ENCODE measurements around the gene ATG9A. TPM values are rescaled to one million over a fixed set of nuclear protein-coding genes. Genes with fewer than 3 reads are reported as not detected.

ATG9A gene
- polyA plus RNA-seq, 3 donors = 24.7 to 55.2 (median 26.3) TPM

GRCh38 chr2:219199470-219200211 is 29.8 kb downstream of the ATG9A start:
- Mint-ChIP-seq H3K4me1 (no peaks in the 10 kb centered on the region), H3K4me3 (no peak overlapping the region), H3K27ac (no peak overlapping the region), H3K9me3 (peaks cover 2 to 6% (median 4%) of the 10 kb centered on the region in 7 donors), H3K36me3 (peaks cover 0 to 2% of the 10 kb centered on the region in 2 donors), H3K27me3 (ENCODE audit: low read depth in 3 of 3) (peaks cover 3 to 19% (median 16%) of the 10 kb centered on the region in 3 donors)
- H3K4me3 ChIP-seq (replicated peaks in 1 of 3; ENCODE audit: low read depth in 2 of 3, low read length in 3 of 3) = no peak overlapping the region
- 96% methylated on average over 2 of the region's 12 CpGs for WGBS (ENCODE audit: insufficient coverage)
- no peaks in the 10 kb centered on the region for H3K36me3 ChIP-seq (replicated peaks in 1 of 2; ENCODE audit: control insufficient read depth in 1 of 2, insufficient read depth in 2 of 2, low read length in 2 of 2)
- DNase-seq = no peak
- TF ChIP-seq CTCF (IDR thresholded peaks at IDR 0.05) = no peak
- H2AFZ ChIP-seq (ENCODE audit: insufficient read depth, low read depth, low read length, poor library complexity, severe bottlenecking) = no peak overlapping the region
- H3K27me3 ChIP-seq (ENCODE audit: control insufficient read depth in 2 of 2, insufficient read depth in 2 of 2, low read length in 2 of 2) = no peaks in the 10 kb centered on the region
- H3K9ac ChIP-seq (ENCODE audit: insufficient read depth, low read length, poor library complexity, severe bottlenecking) = no peak overlapping the region
- no peaks in the 10 kb centered on the region for H4K20me1 ChIP-seq (ENCODE audit: insufficient read depth, low read length)
- no peak overlapping the region for H3K27ac ChIP-seq (ENCODE audit: low read depth in 1 of 2, low read length in 2 of 2)
- no peaks in the 10 kb centered on the region for H3K4me1 ChIP-seq (ENCODE audit: control insufficient read depth in 1 of 2, insufficient read depth in 2 of 2, low read length in 2 of 2)
- no peak overlapping the region for H3K4me2 ChIP-seq (replicated peaks; ENCODE audit: extremely low read depth, low read length, poor library complexity, severe bottlenecking)
- peaks cover 0 to 4% of the 10 kb centered on the region in 2 donors for H3K9me3 ChIP-seq (replicated peaks in 1 of 2; ENCODE audit: control insufficient read depth in 1 of 2, insufficient read depth in 1 of 2, low read length in 2 of 2)
- intact Hi-C loops (cut with micrococcal nuclease) = no loop called here
- no peaks in the 10 kb centered on the region for H3K79me2 ChIP-seq (ENCODE audit: insufficient read depth, low read length)

GRCh38 chr2:219198974-219199373 is 30.5 kb downstream of the ATG9A start:
- H3K27ac Mint-ChIP-seq = peak overlapping the region in 1 of 7 donors; percentile 31

More at GRCh38 chr2:219198974-219199373, 30.5 kb downstream of the ATG9A start:
- Mint-ChIP-seq H3K4me3 (no peak overlapping the region), H3K4me1 (no peaks in the 10 kb centered on the region), H3K36me3 (no peaks in the 10 kb centered on the region), H3K9me3 (peaks cover 0 to 3% (median 0%) of the 10 kb centered on the region in 7 donors), H3K27me3 (ENCODE audit: low read depth in 3 of 3) (peaks cover 3 to 19% (median 16%) of the 10 kb centered on the region in 3 donors)
- no peaks in the 10 kb centered on the region for H3K9me3 ChIP-seq (replicated peaks in 1 of 2; ENCODE audit: control insufficient read depth in 1 of 2, insufficient read depth in 1 of 2, low read length in 2 of 2)
- no peaks in the 10 kb centered on the region for H3K4me1 ChIP-seq (ENCODE audit: control insufficient read depth in 1 of 2, insufficient read depth in 2 of 2, low read length in 2 of 2)
- no peaks in the 10 kb centered on the region for H3K79me2 ChIP-seq (ENCODE audit: insufficient read depth, low read length)
- H3K27ac ChIP-seq (ENCODE audit: low read depth in 1 of 2, low read length in 2 of 2) = no peak overlapping the region
- no peak for DNase-seq
- no peaks in the 10 kb centered on the region for H4K20me1 ChIP-seq (ENCODE audit: insufficient read depth, low read length)
- no peaks in the 10 kb centered on the region for H3K27me3 ChIP-seq (ENCODE audit: control insufficient read depth in 2 of 2, insufficient read depth in 2 of 2, low read length in 2 of 2)
- intact Hi-C loops (cut with micrococcal nuclease) = no loop called here
- no peak overlapping the region for H2AFZ ChIP-seq (ENCODE audit: insufficient read depth, low read depth, low read length, poor library complexity, severe bottlenecking)
- H3K9ac ChIP-seq (ENCODE audit: insufficient read depth, low read length, poor library complexity, severe bottlenecking) = no peak overlapping the region
- H3K36me3 ChIP-seq (replicated peaks in 1 of 2; ENCODE audit: control insufficient read depth in 1 of 2, insufficient read depth in 2 of 2, low read length in 2 of 2) = no peaks in the 10 kb centered on the region
- no peak overlapping the region for H3K4me3 ChIP-seq (replicated peaks in 1 of 3; ENCODE audit: low read depth in 2 of 3, low read length in 3 of 3)
- 86% methylated on average over 3 of the region's 5 CpGs for WGBS (ENCODE audit: insufficient coverage)
- H3K4me2 ChIP-seq (replicated peaks; ENCODE audit: extremely low read depth, low read length, poor library complexity, severe bottlenecking) = no peak overlapping the region
- no peak for TF ChIP-seq CTCF (IDR thresholded peaks at IDR 0.05)
